ENCODE data around the gene PRDX5.

Gene PRDX5

GRCh38 chr11:64352995-64353714 lies 35.2 kb downstream of the PRDX5 start:
- no peak for TF ChIP-seq JUND (IDR thresholded peaks at IDR 0.05; ENCODE audit: low read depth)
- no peak for DNase-seq (ENCODE audit: low read depth in 1 of 2, low spot score in 1 of 2)
- in situ Hi-C loops (cut with HindIII; ENCODE audit: low pct_unique_long_range_greater_than_20kb, low sequenced_read_pairs), result no loop called here

DNA sequence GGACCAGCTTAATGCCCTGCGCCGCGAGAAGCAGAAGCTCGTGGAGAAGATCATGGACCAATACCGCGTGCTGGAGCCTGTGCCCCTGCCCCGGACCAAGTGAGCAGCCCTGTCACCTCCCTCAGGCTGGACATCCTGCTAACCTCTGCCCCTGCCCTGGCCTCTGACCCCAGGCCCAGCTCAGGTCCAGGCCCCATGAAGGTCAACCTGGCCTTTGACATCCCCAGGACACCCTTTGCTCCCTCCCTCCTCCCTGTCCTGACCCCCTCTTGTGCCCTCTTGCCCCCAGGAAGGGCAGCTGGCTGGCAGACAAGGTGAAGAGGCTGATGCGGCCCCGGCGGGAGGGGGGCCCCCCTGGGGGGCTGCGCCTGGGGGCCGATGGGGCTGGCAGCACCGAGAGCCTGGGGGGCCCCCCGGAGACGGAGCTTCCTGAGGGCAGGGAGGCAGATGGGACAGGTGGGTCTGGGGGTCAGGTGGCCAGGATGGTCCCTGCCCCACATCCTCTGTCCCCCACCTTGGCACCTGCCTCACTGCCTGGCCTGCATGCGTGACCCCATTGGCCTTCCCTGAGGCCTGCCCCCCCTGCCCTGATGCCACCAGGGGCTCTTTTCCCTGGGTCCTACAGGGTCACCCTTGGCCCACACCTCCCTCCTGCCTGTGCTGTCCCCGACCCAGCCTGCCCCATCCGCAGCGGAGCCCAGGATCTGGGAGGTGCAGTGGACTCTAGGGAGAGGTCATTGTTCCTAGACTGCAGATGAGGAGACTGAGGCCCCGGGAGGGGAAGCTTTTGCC lies 36.0 kb downstream of the PRDX5 start:
- in situ Hi-C loops (cut with HindIII; ENCODE audit: low pct_unique_long_range_greater_than_20kb, low sequenced_read_pairs), result no loop called here
- DNase-seq (ENCODE audit: low read depth in 1 of 2, low spot score in 1 of 2), result no peak
- TF ChIP-seq JUND (IDR thresholded peaks at IDR 0.05; ENCODE audit: low read depth), result no peak

- TF ChIP-seq JUND (IDR thresholded peaks at IDR 0.05; ENCODE audit: low read depth), result no peak
- DNase-seq (ENCODE audit: low read depth in 1 of 2, low spot score in 1 of 2), result peak; percentile 82 to 97
- in situ Hi-C loops (cut with HindIII; ENCODE audit: low pct_unique_long_range_greater_than_20kb, low sequenced_read_pairs), result no loop called here
Measured at GRCh38 chr11:64355078-64355940, 37.4 kb downstream of the PRDX5 start.

GRCh38 chr11:64356498-64357411 lies 38.8 kb downstream of the PRDX5 start:
- no peak for TF ChIP-seq JUND (IDR thresholded peaks at IDR 0.05; ENCODE audit: low read depth)
- in situ Hi-C loops (cut with HindIII; ENCODE audit: low pct_unique_long_range_greater_than_20kb, low sequenced_read_pairs), result no loop called here

DNA sequence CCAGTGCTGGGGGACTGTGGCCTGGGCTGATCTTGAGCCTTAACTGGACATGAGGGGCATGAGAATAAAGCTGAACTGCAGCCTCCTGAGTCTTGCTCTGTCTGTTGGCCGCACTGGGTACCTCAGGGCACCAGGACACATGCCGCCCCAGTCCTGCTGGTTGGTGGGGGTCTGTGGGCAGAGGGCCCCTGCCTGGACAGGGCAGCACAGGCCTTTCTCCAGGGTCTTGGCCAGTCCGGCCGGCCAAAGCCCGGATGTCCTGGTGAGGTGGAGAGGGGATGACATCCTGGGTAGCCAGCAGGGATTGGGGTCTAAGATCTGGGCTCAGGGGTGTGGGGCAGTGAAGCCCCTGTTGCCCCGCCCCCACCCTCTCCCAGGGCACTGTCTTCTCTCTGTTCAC lies 39.5 kb downstream of the PRDX5 start:
- no peak for DNase-seq (ENCODE audit: low read depth in 1 of 2, low spot score in 1 of 2)
- TF ChIP-seq JUND (IDR thresholded peaks at IDR 0.05; ENCODE audit: low read depth), result no peak
- in situ Hi-C loops (cut with HindIII; ENCODE audit: low pct_unique_long_range_greater_than_20kb, low sequenced_read_pairs), result no loop called here

More at GRCh38 chr11:64356498-64357411, 38.8 kb downstream of the PRDX5 start:
- DNase-seq (ENCODE audit: low read depth in 1 of 2, low spot score in 1 of 2), result peak in 1 of 2 experiments; percentile 84

GRCh38 chr11:64357904-64358535 lies 40.1 kb downstream of the PRDX5 start:
- in situ Hi-C loops (cut with HindIII; ENCODE audit: low pct_unique_long_range_greater_than_20kb, low sequenced_read_pairs), result no loop called here
- TF ChIP-seq JUND (IDR thresholded peaks at IDR 0.05; ENCODE audit: low read depth), result no peak
- no peak for DNase-seq (ENCODE audit: low read depth in 1 of 2, low spot score in 1 of 2)

DNA sequence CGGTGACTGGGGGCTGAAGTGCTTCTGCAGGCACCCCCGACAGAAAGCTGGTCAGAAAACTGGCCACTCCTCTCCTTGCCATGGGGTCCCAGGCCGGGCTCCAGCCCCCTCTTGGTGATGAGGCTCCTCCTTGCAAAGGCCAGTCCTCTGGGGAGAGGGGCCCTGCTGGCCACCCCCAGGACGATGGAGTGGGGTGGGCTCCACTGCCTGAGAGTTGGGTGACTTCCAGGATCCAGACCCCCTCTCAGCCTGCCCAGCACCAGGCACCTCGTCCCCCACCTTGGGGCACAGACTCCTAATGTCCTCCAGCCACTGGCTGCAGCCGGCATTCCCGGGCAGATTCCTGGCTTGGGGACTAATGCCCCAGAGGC lies 40.6 kb downstream of the PRDX5 start:
- no peak for TF ChIP-seq JUND (IDR thresholded peaks at IDR 0.05; ENCODE audit: low read depth)
- in situ Hi-C loops (cut with HindIII; ENCODE audit: low pct_unique_long_range_greater_than_20kb, low sequenced_read_pairs), result no loop called here
- DNase-seq (ENCODE audit: low read depth in 1 of 2, low spot score in 1 of 2), result no peak

GRCh38 chr11:64358907-64359711 lies 41.2 kb downstream of the PRDX5 start, which contains the start of gene RPS6KA4:
TSS of gene RPS6KA4 (plus strand) at chr11:64359162. CDS start at chr11:64359236, 74 bp downstream.
- no peak for TF ChIP-seq JUND (IDR thresholded peaks at IDR 0.05; ENCODE audit: low read depth)
- peak; percentile 73 to 96 for DNase-seq (ENCODE audit: low read depth in 1 of 2, low spot score in 1 of 2)
- in situ Hi-C loops (cut with HindIII; ENCODE audit: low pct_unique_long_range_greater_than_20kb, low sequenced_read_pairs), result no loop called here

- no peak for DNase-seq (ENCODE audit: low read depth in 1 of 2, low spot score in 1 of 2)
Measured at GRCh38 chr11:64359712-64360445, 42.0 kb downstream of the PRDX5 start.

DNA sequence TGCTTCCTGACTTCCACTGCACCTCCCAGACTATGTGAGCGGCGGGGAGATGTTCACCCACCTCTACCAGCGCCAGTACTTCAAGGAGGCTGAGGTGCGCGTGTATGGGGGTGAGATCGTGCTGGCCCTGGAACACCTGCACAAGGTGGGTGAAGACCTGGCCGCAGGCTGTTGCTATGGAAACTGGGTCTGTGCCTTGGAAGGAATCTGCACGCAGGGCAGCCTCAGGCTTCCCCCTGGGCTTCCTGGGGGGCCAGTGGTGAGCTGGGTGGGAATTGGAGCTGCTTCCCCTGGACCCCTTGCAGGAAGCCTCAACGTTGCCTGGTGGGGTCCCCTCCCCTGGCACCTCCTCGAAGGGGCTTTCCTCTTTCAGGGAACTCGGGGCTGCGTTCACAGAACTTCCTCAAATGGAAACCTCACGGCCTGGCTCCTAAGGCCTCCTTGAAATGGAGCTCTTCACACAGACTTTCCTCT lies 42.6 kb downstream of the PRDX5 start:
- DNase-seq (ENCODE audit: low read depth in 1 of 2, low spot score in 1 of 2), result no peak
- in situ Hi-C loops (cut with HindIII; ENCODE audit: low pct_unique_long_range_greater_than_20kb, low sequenced_read_pairs), result no loop called here
- no peak for TF ChIP-seq JUND (IDR thresholded peaks at IDR 0.05; ENCODE audit: low read depth)

More at GRCh38 chr11:64359712-64360445, 42.0 kb downstream of the PRDX5 start:
- in situ Hi-C loops (cut with HindIII; ENCODE audit: low pct_unique_long_range_greater_than_20kb, low sequenced_read_pairs), result no loop called here
- TF ChIP-seq JUND (IDR thresholded peaks at IDR 0.05; ENCODE audit: low read depth), result no peak
